RCC 7860 (cell line): Measurements from ENCODE around the gene ZCCHC12.

ENCODE experiments used
- DNase-seq: peaks from one replicate; pipeline ENCODE4 v3.0.0-alpha.2; 2015; ENCODE audit warnings: low spot score
- FAIRE-seq: peaks from 2 replicates; lab custom pipeline; 2012; peaks lifted over from hg19 to GRCh38; lab: Jason Lieb, UNC

Gene ZCCHC12

DNA sequence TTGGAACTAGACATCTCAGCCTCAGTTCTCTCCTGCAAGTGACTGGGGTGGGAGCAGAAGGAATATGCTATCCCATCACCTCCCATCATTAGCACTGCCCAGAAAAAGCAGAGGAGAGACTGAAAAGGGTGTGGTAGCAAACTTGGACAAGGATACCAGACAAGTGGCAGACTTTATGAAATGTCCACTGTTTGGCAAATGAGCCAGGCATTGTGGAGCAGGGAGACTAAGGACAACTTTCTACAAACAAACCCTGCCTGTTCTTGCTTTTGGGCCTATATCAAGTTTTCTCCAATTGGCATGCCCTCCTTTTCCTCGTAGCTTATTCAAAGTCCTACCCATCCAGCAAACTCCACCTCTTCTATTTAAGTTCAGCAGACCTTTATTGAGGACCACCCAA is 41.6 kb downstream of the ZCCHC12 start:
- no peak for DNase-seq

DNA sequence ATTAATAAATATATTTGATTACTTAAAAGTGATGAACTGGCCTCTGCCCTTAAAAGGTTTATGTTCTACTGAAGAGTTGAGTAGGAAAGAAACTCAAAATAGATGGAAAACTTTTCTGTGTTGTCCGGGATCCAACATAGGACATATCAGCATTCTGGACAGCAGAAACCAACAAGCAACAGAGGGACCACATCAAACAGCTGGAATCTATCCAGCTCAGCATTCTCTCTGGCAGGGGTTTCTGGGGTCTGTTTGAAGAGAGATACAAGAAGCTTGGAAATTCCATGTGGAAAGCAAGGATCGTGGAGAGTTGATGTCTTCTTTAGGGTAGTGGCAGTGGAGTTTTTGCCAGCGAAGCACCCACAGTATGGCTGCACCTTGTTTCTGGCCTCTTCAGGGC is 43.6 kb downstream of the ZCCHC12 start:
- DNase-seq (no peak), FAIRE-seq (no peak)

More for the DNA sequence above, 41.6 kb downstream of the ZCCHC12 start:
- no peak for FAIRE-seq

DNA sequence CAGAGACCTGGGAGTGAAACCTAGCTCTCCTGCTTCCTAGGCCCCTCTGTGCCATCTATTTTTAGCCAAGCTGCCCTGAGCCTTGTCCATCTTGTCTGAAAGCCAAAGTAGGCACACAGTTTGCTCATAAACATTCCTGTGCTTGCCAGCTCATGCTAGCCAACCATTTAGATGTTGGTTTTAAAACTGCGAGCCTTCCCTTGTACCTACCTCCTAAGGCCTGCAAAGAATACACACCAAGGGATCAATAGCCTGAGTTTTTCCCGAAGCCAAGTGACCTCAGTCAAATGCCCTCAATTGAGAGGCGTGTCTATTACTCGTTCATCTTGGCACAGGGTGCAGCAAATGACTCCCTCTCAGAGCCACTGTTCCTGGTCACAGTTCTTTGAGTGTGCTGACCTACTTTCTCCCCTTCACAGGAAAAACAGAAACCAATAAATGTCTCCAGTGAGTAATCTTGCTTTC is 48.5 kb downstream of the ZCCHC12 start:
- FAIRE-seq, result no peak

More for the DNA sequence above, 48.5 kb downstream of the ZCCHC12 start:
- DNase-seq, result no peak
